AG20443 (cell line): ENCODE measurements around the gene QSOX1.

Source experiments
- DNase-seq: peaks from one replicate; pipeline ENCODE4 v3.0.0; 2012; ENCODE audit warnings: low spot score, mixed read lengths

QSOX1 gene

DNA sequence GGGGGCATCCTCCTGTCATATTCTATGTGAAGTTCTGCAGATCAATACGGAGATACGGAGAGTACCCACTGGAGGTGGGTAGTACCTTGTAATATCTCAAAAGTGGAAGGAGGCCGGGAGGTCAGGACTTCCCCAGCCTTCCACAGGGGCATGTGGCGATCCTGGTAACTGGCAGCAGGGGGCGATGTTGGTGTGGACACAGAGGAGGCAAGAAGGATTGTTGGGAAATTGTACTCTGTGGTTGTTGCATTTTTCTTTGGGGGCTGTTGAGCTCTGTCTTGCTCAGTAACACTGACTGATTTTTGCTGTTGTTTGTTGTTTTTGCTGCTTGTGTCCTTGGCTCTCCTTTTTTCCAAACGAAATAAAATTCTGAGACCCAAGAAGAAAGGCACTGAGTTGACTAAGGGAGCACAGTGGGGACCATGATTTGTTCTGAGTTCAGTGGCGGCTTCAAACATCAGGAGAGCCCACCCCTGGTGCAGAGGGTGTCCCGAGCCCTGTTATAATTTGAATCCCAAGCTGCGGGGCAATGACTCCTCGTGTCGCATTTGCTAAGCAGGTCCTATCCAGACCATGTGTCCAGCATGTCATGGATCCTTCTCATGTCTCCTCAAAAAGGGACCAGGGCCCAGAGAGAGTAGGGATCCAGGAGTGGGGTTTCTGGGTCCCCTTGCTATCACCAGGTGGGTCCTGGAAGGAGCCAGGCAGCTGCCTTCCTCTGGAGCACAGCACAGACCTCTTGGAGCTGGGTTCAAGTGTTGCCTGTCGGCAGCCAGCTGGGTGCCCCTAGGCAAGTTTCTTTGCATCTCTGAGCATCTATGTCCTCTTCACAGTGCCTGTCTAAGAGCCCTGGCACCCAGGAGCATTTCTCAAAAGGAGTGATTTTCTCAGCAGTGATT lies 98.2 kb downstream of the QSOX1 start:
- peak; percentile 81 for DNase-seq
